NOMO-1 (cell line): Measurements from ENCODE around the gene ATXN1.

Experiments
- DNase-seq, 2 experiments: peaks; one replicate each; lab custom pipeline; 2025; ENCODE audit not compliant: unreplicated experiment in 2 of 2; lab: John Stamatoyannopoulos, UW

Gene ATXN1

GRCh38 chr6:16747232-16748024 is 13.8 kb downstream of the ATXN1 start:
- DNase-seq, result no peak

GRCh38 chr6:16746812-16747211 is 14.4 kb downstream of the ATXN1 start:
- no peak for DNase-seq

GRCh38 chr6:16746401-16746800 is 14.9 kb downstream of the ATXN1 start:
- DNase-seq, result no peak

GRCh38 chr6:16743664-16744210 is 17.5 kb downstream of the ATXN1 start:
- DNase-seq, result no peak

GRCh38 chr6:16742116-16742515 is 19.1 kb downstream of the ATXN1 start:
- DNase-seq, result no peak

- DNase-seq, result peak in 1 of 2 experiments; percentile 57
Measured at GRCh38 chr6:16741112-16742016, 19.9 kb downstream of the ATXN1 start.

- peak; percentile 29 to 65 for DNase-seq
Measured at GRCh38 chr6:16740097-16740496, 21.2 kb downstream of the ATXN1 start.

GRCh38 chr6:16739329-16739801 is 21.9 kb downstream of the ATXN1 start:
- no peak for DNase-seq

- peak in 1 of 2 experiments; percentile 21 for DNase-seq
Measured at GRCh38 chr6:16737925-16738324, 23.3 kb downstream of the ATXN1 start.

GRCh38 chr6:16736856-16737775 is 24.1 kb downstream of the ATXN1 start:
- DNase-seq, result no peak

GRCh38 chr6:16735014-16735413 is 26.2 kb downstream of the ATXN1 start:
- no peak for DNase-seq

- no peak for DNase-seq
Measured at GRCh38 chr6:16733085-16733484, 28.2 kb downstream of the ATXN1 start.

- DNase-seq, result no peak
Measured at GRCh38 chr6:16731478-16732051, 29.7 kb downstream of the ATXN1 start.

GRCh38 chr6:16730738-16731477 is 30.4 kb downstream of the ATXN1 start:
- DNase-seq, result peak in 1 of 2 experiments; percentile 28

GRCh38 chr6:16729744-16730143 is 31.5 kb downstream of the ATXN1 start:
- no peak for DNase-seq

- peak; percentile 66 to 90 for DNase-seq
Measured at GRCh38 chr6:16729183-16729691, 32.0 kb downstream of the ATXN1 start.

- DNase-seq, result no peak
Measured at GRCh38 chr6:16728513-16729182, 32.6 kb downstream of the ATXN1 start.

- peak; percentile 75 to 85 for DNase-seq
Measured at GRCh38 chr6:16727996-16728395, 33.3 kb downstream of the ATXN1 start.
